GM23338 (cell line): ENCODE measurements around the gene NPW.

Experiments used
- EZH2 ChIP-seq: fragments of 200-600 bp; sonication (generic); IDR thresholded peaks from one replicate; pipeline ENCODE4 v1.8.0; 2017; ENCODE audit warnings: antibody characterized with exemption, mild to moderate bottlenecking, low read depth; ENCODE audit not compliant: unreplicated experiment
- EZH2phosphoT487 ChIP-seq: fragments of 200-600 bp; sonication (generic); IDR thresholded peaks from one replicate; pipeline ENCODE4 v1.8.1; 2018; ENCODE audit warnings: antibody characterized with exemption; ENCODE audit not compliant: unreplicated experiment
- TF ChIP-seq, protein P1 (sequence below), 2 experiments: fragments of 200-600 bp in 1 of 2; sonication (generic) in 1 of 2; conservative IDR thresholded peaks; 2 replicates each; pipeline versions ENCODE4 v1.5.1 to v1.6.1; 2016 to 2017; ENCODE audit warnings: antibody characterized with exemption in 2 of 2, low read depth in 2 of 2, mild to moderate bottlenecking in 2 of 2, moderate library complexity in 1 of 2

- TF ChIP-seq, protein P1, sequence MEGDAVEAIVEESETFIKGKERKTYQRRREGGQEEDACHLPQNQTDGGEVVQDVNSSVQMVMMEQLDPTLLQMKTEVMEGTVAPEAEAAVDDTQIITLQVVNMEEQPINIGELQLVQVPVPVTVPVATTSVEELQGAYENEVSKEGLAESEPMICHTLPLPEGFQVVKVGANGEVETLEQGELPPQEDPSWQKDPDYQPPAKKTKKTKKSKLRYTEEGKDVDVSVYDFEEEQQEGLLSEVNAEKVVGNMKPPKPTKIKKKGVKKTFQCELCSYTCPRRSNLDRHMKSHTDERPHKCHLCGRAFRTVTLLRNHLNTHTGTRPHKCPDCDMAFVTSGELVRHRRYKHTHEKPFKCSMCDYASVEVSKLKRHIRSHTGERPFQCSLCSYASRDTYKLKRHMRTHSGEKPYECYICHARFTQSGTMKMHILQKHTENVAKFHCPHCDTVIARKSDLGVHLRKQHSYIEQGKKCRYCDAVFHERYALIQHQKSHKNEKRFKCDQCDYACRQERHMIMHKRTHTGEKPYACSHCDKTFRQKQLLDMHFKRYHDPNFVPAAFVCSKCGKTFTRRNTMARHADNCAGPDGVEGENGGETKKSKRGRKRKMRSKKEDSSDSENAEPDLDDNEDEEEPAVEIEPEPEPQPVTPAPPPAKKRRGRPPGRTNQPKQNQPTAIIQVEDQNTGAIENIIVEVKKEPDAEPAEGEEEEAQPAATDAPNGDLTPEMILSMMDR (conservative IDR thresholded peaks at IDR 0.05; ENCODE audit: low read depth in 2 of 2): peak; percentile 67 to 70
- TF ChIP-seq EZH2 (no peak), EZH2phosphoT487 (no peak)
Measured at GRCh38 chr16:2016407-2016922, 3.1 kb upstream of the NPW start.
